HG02588 (cell line): Measurements from ENCODE around the gene EXD3.

Experiments
- ATAC-seq: cut with Tn5 transposase; IDR thresholded peaks from one replicate; pipeline ENCODE4 v1.9.1; 2021; ENCODE audit warnings: mild to moderate bottlenecking, moderate library complexity; ENCODE audit not compliant: unreplicated experiment

The EXD3 gene

DNA sequence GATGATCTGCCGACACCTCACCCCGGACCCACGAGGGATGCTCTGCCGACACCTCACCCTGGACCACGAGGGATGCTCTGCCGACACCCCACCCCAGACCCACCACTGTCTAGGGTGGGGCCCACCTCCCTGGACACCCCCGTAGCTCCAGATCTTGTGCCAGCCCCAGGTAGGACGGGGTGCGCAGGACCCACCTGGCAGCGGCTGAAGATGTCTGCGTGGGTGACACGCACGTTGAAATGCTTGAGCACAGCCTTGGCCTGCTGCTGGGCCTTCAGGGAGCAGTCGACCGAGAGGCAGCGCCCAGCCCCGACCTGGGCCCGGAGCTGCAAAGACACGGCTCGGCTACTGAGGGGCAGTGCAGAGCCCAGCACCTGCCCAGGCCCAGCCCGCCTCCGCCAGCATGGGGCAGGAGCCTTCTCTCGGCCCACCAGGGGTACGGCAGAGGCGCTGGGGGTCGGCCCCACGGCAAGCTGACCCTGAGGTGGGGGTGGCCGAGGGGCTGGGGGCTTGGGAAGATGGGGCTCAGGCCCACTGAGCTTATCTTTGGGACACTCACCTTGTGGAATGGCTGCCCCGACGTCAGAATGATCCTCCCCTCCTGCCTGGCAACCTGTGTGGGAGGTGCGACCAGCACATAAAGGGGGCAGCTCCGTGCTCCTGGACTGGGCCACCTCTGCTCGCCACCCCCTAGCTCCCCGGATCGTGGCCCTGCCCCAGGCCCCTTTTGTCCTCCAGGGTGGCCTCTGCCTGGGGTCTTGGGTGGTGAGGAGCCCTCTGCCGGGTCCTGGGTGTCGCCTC, 99.2 kb downstream of the EXD3 start:
- ATAC-seq = no peak

- ATAC-seq = no peak
These were observed 101.1 kb downstream of the EXD3 start for GRCh38 chr9:137321726-137322361.

DNA sequence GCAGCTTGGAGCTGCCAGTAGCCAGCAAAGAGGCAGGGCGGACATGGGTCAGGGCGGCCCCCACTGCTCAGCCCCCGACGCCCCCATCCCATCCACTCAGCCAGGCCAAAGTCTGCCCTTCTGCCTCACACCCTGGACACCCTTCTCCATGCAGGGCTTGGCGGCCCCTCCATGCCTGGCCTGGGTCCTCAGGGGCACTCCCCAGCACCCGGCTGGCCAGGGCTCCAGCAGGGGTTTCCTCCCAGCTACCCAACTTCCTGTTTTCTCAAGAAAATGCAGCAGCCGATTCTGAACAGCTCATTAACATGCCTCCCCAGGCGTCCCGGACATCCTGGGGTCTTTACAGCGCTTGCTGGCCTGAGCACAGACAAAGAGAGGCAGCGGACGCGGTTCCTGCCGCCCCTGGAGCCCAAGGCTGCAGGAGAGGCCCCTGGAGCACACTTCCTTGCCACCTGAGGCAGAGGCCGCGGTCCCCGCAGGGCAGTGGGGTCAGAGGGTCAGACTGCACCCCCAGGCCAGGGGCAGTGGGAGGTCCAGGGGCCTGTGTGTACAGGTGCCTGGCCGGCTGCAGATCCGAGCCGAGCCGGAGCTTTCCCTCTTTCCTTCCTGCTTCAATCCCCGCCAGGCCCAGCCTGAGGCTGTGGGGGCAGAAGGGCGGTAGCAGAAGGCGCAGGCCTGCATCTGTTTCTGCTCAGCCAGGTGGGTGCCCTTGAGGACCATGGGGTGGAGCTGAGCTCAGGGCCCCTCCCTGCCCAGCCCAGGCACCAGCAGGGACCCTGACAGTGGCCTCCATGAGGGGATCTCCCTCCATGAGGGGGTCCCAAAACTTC, 102.2 kb downstream of the EXD3 start:
- ATAC-seq = no peak

DNA sequence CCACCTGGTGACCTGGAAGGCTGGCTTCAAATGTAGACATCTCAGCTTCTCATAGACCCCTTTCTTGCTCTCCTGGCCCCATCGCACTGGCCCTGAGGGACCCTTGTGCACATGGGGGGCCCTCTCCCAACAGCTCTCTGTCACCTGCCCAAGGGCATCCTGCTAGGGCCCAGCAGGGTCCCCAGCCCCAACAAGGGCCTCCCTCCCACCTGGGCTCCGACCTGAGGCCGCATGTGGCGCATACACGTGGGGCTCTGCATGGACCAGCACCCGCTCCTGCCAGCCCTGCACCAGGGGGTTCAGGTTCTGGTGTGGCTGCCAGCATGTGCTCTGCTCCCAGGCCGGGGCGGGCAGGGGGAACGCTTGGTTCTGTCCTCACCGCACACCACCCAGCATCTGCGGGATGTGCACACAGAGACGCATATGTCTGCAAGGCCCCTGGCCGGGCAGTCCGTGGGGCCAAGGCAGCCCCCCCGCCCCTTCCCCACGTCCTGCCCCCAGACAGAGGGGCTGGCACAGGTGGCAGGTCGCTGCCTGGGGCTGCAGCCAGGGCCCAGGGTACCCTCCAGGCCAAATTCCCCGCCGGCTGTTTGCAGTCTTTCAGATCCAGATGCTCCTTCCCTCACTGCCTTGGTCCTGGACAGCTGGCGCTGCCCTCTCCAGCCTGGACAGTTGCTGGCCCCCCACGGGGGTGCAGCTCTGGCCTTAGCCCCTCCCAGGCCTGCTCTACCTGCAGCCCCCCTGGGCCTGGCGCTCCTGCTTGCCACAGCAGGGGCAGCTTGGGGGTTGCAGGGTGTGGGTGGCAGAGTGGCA, 103.0 kb downstream of the EXD3 start:
- no peak for ATAC-seq

- ATAC-seq = no peak
These were observed 103.8 kb downstream of the EXD3 start for GRCh38 chr9:137319011-137319738.

GRCh38 chr9:137318602-137319001, 104.4 kb downstream of the EXD3 start:
- no peak for ATAC-seq

GRCh38 chr9:137317718-137318511, 105.0 kb downstream of the EXD3 start:
- ATAC-seq = no peak

GRCh38 chr9:137317021-137317717, 105.8 kb downstream of the EXD3 start:
- no peak for ATAC-seq

DNA sequence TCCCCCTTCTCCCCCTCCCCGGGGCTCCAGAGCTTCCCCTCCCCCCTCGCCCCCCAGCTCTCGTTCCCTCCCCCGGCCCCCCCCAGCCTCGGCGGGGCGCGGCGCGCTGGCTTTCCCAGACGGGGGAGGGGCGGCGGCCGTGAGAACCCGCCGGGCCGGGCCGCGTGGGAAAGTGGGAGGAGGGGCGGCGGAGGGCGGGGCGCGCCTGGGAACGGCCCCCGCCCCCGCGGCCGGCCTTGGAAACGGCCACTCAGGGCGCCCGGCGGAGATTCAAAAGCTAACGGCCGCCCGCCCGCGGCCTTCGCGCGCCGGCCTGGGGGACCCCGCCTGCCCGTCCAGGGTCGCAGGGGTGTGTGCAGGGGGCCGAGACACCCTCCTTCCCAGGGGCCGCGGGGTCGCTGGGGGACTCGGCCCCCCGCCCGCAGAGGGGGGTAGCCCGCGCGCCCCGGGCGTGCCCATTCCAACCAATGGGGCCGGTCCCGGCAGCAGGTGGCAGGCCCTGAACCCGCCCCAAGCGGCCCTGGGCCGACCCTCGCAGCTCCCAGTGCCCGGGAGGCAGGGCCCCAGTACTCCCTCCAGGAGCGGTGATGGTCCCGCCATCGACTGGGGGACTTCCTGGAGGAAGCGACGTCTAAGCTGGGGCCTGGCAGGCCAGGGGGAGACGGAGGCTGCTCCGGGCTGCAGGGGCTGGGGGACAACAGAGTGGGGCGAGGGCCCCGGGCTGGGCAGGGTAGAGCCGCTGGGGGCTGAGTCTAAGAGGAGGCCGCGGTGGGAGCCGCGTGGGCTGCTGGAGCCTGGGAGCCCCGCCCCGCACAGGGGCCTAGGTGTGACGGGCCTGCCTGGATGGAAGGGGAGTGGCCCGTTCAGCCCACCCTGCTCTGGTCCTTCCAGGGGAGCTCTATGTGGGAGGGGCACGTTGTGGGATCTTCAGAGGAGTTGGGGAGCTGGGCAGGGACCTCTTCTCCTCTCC, 106.7 kb downstream of the EXD3 start:
- no peak for ATAC-seq

GRCh38 chr9:137315581-137316011, 107.4 kb downstream of the EXD3 start:
- ATAC-seq = no peak

- ATAC-seq = no peak
These were observed 108.1 kb downstream of the EXD3 start for GRCh38 chr9:137314561-137315560.

GRCh38 chr9:137313956-137314560, 108.9 kb downstream of the EXD3 start:
- ATAC-seq = no peak

- ATAC-seq = no peak
These were observed 109.5 kb downstream of the EXD3 start for GRCh38 chr9:137313326-137313936.

DNA sequence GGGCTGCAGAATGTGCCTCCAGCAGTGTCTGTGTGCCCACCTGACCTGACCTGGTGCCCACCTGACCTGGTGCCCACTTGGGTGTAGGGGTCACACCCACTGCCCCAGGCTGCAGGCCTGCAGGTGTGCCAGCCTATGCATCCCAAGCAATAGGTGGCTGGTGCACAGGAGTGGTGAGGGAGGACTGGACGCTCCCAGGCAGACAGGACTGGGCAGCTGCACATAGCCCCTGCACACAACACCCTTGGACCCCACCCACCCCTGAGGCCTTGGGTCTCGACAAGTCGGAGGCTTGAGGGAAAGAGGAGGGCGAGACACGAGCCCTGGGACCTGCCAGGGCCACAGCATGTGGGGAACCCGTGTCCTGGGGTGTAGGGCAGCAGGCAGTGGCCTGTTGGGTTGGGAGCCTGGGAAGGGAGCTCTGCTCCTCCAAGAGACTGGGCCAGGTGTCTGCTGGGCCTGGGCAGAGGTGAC, 110.1 kb downstream of the EXD3 start:
- ATAC-seq = no peak
